Inferior parietal cortex (tissue), 1 donor: ENCODE data around the gene CMTR1.
"Not testable (repeated sequence)": the region's sequence is repeated elsewhere in the genome, so short reads cannot be mapped to it uniquely, and the experiment has no call there.

ENCODE experiments used
- DNase-seq: peaks from one replicate; pipeline ENCODE4 v3.0.0-alpha.2; 2016; ENCODE audit errors: extremely low spot score

The CMTR1 gene, protein sequence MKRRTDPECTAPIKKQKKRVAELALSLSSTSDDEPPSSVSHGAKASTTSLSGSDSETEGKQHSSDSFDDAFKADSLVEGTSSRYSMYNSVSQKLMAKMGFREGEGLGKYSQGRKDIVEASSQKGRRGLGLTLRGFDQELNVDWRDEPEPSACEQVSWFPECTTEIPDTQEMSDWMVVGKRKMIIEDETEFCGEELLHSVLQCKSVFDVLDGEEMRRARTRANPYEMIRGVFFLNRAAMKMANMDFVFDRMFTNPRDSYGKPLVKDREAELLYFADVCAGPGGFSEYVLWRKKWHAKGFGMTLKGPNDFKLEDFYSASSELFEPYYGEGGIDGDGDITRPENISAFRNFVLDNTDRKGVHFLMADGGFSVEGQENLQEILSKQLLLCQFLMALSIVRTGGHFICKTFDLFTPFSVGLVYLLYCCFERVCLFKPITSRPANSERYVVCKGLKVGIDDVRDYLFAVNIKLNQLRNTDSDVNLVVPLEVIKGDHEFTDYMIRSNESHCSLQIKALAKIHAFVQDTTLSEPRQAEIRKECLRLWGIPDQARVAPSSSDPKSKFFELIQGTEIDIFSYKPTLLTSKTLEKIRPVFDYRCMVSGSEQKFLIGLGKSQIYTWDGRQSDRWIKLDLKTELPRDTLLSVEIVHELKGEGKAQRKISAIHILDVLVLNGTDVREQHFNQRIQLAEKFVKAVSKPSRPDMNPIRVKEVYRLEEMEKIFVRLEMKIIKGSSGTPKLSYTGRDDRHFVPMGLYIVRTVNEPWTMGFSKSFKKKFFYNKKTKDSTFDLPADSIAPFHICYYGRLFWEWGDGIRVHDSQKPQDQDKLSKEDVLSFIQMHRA

DNA sequence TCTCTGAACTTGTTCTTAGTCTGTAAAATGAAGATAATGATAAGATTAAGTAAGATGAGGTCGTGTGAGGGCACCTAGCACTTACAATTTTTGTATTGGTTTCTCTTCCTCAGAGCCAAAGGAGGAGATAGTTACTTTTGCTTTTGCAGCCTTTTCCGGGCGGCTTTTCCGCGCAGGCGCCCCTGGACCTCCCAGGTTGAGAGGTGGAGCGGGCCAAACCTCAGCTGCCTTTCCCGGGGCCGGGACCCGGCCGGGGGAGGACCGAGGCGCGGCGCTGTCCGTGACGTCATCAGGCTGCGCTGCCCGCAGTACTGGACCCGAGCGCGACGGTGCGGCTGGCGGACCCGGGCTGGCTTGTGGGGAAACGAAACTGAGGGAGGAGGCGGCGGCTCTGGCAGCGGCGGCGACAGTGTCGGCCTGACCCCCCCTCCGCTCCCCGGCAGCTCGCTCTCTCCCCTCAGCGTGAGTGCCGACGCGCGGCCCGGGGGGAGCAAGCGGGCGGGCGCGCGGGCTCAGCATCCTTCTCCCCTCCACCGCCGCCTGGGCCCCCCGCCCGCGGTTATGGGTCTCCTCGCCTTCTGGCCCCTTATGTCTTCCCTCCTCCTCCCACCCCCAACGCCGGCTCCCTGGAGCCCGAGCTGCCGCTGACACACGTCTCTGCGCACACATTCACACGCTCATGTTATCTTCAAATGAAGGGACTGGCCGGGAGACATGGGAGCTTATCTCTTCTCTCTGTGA lies at the start of gene CMTR1:
TSS of gene CMTR1 (plus strand) at position 306 of the 741 bp plus-strand sequence. CDS start 2,409 bp downstream, outside the sequence.
- DNase-seq: peak; percentile 89

DNA sequence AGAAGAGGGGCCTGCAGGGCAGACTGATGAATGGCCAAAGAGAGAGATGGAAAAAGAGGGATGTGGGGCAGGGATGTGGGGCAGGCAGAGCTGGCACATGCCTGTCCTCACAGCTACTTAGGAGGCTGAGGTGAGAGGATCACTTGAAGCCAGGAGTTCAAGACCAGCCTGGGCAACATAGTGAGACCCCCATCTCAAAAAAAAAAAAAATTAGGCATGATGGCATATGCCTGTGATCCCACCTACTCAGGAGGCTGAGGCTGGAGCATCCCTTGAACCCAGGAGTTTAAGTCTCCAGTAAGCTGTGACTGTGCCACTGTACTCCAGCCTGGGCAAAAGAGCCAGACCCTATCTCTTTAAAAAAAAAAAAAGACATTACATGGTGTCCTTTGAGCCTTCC lies 44.4 kb upstream of the CMTR1 start:
- no peak for DNase-seq

DNA sequence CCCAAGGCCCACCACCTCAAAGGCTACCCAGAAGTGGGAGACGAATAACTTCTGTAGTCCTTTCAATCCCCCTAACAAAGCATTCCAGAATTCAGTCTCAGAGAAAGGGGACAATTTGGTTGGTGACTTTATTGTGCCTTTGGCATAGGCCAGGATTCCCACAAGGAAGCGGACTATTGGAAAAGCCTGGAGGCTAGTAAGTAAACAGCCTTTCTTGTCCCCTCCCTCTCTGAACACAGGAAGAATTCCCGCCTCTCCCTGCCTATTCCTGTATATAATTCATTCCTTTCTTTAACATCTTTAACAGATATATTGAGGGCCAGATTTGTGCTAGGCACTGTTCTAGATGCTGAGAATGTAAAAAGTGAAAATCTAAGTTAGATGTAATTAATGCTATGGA lies 43.2 kb upstream of the CMTR1 start:
- DNase-seq: no peak

DNA sequence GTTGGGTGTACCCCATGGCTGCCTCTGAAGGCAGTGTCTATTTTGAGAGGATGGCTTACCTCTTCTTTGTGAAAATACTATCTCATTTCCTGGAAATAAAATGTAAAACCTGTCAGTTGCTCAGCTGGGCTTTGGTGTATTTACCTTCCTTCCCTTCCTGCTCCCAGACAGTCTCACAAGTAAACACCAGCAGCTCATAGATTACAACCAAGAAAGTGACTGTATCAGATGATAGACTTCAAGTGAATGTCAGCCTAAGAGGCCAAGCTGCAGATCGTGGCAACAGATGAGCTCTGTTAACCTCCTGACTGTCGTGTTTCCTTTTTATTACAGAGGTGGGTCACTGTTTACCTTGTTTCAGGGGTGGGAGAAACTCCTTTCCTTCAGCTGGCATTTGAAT lies 41.9 kb upstream of the CMTR1 start:
- no peak for DNase-seq

DNA sequence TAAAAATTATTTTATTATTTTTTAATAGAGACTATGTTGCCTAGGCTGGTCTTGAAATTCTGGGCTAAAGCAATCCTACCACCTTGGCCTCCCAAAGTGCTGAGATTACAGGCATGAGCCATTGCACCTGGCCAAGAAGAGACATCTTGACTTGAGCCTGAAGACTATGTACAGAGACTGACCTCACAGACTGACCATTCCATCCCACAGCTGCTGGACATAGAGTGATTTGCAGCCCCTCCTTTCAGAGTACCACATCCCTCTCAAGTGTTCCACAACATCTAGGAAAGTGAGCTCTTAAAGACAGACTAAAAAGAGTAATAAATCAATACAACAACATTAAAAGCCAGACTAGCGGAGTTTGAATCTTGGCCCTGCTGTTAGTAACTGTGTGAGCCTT lies 40.2 kb upstream of the CMTR1 start:
- no peak for DNase-seq

DNA sequence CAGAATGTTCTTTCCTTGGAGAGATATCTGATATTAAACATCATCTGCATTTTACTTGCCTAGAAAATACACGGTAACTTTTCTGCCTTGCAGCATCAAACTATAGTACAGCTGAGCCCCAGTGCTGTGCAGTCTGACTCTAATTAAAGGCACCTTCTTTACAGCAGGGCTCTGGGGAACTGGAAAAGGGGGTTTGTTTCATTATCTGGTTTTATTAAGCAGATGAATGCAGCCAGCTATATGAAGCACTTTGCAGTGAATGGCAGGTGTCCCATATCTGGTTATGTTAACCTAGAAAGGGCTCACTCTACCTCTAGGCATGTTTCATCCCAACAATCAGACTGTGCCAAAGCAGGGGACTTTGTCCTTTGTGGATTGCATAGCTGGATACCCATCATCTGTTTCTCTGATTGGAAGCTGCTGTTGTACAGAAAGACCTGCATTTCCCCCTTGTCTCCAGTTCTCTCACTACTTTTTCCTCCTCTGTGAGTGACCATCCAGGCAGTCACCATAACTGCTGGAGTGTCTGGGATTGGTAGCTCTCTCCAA lies 39.6 kb upstream of the CMTR1 start:
- DNase-seq: no peak

DNA sequence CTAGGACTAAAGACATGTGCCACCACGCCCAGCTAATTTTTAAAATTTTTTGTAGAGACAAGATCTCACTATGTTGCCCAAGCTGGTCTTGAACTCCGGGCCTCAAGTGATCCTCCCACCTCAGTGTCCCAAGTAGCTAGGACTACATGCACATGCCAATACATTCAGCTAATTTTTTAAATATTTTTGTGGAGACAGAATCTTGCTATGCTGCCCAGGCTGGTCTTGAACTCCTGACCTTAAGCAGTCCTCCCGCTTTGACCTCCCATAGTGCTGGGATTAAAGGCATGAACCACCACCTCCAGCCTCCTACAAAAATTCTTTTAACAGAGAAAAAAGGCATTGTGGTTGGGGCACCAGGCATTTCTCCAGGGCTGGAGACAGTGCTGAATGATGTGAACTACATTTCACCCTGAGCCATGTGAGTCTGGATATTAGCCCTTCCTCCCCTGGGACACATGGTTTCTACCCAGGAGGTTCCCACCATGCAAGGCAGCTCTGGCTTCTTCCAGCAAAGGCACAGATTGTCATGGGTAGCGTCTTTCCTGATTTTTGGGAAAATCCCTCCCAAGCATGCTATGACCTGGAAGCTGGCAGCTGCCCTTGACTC lies 36.3 kb upstream of the CMTR1 start:
- DNase-seq: no peak

DNA sequence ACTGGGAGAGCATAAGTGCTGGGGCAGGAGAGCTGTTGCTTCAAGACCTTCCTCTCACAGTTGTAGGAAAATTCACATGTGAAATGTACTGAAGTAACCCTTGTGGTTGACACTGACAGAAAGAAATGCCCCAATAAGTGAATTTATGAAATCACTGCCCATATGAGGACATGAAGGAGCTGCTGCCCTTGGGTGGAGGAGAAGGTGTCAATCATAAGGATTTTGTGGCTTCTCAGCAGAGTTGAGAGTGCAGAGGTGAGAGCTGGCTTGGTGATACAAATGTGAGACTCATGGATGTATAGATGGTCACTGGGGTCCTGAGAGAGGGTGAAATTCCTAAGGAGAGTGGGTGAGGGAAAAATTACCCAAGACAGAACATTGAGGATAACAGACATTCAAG lies 33.9 kb upstream of the CMTR1 start:
- peak; percentile 32 for DNase-seq

DNA sequence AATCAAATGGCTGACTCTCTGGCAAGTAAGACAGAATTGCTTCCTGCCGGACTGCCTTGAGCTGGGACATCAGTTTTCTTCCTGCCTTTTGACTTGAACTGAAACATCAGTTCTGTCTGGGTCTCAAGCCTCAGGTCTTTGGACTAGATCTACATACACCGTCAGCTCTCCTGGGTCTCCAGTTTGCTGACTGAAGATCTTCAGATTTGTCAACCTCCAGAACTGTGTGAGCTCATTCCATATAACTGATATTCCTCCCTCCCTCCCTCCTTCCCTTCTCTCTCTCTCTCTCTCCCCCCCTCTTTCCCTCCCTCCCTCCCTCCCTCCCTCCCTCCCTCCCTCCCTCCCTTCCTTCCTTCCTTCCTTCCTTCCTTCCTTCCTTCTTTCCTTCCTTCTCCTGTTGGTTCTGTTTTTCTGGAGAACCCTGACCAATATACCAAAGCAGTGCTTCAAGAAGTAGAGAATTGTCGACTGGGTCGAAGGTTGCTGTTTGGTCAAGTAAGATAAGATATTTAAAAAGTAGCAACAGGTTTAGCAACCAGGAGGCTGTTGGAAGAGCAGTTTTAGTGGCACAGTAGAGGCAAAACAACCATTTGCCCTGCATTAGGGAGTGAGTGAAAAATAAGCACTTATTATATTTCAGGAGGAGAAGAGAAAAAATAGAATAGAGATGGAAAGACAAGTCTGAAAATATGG lies 33.1 kb upstream of the CMTR1 start:
- DNase-seq: no peak

DNA sequence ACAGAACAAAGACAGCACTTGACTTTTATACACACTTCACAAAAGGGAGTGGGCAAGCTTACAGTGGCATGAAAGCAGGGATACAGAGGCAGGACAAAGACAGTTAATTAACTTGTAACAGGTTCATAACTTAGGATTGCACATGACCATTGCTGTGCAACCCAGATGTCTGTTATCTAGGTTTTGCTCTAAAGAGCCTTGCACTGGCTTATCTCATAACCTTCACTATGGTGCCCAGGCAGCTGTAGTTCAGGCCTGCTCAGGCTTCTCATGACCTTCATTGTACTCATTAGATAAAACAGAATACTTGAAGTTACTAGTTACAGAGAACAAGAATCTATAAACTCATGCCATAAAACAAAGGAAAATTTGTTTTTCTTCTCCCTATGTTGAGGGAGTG lies 31.4 kb upstream of the CMTR1 start:
- DNase-seq: not testable (repeated sequence)

DNA sequence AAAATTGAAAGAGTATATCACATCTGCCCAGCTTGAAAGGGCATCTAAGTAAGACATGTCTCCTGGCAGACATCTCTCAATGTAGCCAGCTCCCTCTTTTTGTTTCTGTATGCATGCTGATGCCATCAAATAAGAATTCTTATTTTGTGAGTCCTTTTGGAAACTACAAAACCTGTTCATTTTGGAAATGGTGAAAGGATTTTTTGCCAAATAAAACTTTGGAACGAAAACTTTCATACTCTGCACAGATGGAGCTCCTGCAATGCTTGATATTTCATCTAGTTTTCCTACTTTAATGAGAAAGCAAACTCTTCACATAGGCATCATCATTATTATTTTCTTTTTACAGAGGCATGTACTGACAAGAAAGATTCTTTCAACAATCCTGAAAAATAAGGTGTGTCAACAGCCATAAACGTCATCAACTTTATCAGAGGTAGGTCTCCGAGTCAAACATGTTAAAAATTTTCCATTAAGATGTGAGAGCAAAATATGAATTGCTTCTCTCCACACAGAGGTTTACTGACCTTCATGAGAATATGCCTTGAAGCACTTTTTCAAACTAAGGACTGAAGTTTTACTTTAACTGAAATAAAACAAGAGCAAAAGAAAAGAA lies 26.2 kb upstream of the CMTR1 start:
- DNase-seq: no peak

DNA sequence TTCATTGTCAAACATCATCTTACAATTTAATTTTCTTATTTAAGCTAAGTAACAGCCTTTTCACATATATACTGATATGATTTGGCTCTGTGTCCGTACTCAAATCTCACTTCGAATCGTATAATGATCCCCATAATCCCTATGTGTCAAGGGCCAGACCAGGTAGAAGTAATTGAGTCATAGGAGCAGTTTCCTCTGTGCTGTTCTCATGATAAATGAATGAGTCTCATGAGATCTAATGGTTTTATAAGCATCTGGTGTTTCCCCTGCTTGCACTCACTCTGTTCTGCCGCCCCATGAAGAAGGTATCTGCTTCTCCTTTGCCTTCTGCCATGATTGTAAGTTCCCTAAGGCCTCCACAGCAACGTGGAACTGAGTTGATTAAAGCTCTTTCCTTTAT lies 25.1 kb upstream of the CMTR1 start:
- no peak for DNase-seq

DNA sequence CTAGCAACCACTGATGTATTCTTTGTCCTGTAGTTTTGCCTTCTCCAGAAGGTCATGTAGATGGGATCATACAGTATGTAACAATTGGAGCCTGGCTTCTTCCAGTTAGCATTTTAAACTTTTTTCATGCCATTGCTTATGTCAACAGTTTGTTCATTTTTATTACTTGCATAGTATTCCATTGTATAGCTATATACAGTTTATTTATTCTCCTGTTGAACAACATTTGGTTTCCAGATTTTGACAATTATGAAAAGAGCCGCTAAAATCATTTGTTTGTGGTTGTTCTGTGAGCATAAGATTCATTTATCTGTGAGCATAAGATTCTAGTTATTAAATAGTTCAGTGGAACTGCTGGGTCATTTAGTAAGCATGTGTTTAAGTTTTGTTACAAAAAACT lies 23.5 kb upstream of the CMTR1 start:
- DNase-seq: no peak

DNA sequence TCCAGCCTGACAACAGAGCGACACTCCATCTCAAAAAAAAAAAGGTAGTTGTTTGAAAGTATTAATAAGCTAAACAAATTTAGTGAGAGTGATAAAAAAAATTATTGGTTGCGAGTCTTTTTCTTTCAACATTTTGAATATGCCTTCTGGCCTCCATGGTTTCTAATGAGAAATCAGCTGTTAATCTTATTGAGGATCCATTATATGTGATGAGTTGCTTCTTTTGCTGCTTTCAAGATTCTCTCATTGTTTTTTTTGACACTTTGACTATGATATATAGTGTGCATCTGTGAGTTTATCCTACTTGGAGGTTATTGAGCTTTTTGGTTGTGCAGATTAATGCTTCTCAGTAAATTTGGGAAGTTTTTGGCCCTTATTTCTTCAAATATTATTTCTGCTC lies 15.6 kb upstream of the CMTR1 start:
- no peak for DNase-seq

DNA sequence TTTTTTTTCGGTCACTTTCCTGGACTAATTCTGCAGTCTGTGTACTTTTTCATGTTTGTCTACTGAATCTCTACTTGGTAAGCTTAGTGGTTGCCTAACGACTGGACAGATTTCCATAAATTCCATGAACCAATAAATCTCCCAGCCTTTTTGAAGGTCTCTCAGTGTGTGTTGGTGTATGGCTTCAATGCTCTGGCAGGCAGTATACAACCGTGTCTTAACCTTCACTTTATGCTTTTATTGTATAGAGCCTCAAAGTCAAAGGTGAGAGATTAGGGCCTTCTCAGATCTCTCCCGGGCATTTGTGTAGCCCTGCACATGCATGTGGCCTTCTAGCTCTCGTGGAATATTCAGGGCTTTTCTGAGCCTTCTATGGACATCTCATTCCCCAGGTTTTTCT lies 14.3 kb upstream of the CMTR1 start:
- DNase-seq: no peak

DNA sequence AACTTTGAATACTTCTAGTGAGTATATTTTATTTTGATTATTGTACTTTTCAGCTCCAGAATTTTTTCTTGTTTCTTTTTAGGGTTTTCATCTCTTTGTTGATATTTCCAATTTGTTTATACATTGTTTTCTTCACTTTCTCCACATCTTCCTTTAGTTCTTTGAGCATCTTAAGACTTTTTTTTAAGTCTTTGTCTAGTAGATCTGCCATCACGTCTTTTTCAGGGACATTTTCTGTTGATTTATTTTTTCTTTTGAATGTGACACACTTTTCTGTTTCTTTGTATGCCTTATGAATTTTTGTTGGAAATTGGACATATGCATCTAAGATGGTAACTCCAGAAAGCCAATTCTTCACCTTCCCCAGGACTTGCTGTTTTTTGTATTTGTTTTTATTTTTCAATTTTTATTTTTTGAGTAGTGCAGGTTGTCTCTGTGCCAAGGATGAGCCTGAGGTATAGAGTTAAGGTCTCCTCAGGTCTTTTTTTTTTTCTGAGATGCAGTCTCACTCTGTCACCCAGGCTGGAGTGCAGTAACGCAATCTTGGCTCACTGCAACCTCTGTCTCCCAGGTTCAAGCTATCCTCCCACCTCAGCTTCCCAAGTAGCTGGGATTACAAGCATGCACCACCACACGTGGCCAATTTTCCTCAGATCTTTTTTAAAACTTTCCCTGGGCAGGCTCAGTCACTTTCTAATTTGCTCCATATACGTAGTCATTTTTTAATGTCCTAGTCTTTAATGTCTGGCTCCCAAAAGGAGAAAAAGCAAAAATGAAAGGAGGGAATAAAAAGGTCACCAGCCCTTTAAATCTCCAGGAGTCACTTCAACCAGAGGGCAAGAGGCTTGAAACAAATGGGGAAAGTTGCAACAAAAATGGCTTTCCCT lies 6.7 kb upstream of the CMTR1 start:
- DNase-seq: no peak

DNA sequence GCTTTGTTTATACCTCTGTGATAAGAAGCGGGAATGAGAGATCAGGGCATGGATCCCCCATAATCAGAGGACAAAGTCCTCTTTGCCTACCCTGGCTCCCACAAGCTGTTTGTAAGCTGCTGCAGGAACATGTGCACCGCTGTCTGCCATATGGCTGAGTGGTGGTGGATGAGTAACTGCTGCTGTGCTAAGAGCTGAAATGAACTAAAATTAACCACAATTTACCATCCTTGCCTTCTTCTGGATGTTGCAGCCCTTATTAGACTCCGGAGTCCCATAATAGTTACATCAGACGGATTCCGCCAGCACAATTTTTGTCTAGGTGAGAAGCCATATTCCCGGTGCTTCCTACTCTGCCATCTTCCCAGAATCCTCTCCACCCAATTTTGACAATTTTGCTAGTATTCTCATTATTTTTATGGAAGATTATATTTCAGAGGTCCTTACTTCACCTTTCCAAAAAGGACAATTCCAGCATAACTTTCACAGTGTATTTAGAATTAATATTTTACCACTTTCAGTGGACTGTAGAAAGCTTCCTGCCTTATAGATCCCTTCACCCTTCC lies 6.0 kb upstream of the CMTR1 start:
- DNase-seq: no peak

DNA sequence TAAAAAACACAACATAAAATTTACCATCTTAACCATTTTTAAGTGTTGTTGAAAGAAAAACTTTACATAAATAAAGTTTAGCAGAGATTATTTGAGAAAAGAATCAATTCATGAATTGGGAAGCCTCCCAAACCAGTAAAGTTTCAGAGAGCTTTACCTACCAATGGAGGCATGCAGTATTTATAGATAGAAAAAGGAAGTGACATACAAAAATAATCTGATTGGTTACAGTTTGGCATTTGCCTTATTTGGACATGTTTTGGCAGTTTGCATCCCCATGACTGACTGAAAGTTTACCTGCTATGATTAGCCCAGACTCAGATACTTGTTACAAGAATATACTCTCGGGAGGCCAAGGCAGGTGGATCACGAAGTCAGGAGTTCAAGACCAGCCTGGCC lies 3.7 kb upstream of the CMTR1 start:
- no peak for DNase-seq

DNA sequence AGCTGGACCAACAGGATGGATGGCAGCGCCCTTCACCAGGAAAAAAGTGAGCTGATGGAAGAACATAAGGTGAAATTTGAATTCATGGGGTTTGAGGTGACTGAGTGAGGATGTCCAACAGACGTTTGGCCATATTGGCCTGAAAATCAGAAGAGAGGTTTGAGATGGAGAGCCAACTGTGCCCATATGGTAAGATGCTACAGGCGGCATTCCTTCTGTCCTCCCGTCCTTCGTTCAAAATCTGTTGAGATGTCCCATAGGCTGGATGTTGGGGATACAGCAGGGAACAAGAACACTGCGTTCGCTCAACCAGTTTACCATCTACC lies 468 bp upstream of the CMTR1 start:
- no peak for DNase-seq
